Ishikawa (cell line): ENCODE results near the gene SCN8A.

ENCODE experiments used
- TAF1 ChIP-seq: IDR thresholded peaks from 2 replicates; pipeline ENCODE4 v1.6.1; 2012; ENCODE audit warnings: low read depth, mild to moderate bottlenecking
- TF ChIP-seq, protein P1 (sequence below): IDR thresholded peaks from 2 replicates; pipeline ENCODE4 v1.6.1; 2012; ENCODE audit warnings: low read depth, mild to moderate bottlenecking

- TF ChIP-seq TAF1, result no peak
- TF ChIP-seq, protein P1, sequence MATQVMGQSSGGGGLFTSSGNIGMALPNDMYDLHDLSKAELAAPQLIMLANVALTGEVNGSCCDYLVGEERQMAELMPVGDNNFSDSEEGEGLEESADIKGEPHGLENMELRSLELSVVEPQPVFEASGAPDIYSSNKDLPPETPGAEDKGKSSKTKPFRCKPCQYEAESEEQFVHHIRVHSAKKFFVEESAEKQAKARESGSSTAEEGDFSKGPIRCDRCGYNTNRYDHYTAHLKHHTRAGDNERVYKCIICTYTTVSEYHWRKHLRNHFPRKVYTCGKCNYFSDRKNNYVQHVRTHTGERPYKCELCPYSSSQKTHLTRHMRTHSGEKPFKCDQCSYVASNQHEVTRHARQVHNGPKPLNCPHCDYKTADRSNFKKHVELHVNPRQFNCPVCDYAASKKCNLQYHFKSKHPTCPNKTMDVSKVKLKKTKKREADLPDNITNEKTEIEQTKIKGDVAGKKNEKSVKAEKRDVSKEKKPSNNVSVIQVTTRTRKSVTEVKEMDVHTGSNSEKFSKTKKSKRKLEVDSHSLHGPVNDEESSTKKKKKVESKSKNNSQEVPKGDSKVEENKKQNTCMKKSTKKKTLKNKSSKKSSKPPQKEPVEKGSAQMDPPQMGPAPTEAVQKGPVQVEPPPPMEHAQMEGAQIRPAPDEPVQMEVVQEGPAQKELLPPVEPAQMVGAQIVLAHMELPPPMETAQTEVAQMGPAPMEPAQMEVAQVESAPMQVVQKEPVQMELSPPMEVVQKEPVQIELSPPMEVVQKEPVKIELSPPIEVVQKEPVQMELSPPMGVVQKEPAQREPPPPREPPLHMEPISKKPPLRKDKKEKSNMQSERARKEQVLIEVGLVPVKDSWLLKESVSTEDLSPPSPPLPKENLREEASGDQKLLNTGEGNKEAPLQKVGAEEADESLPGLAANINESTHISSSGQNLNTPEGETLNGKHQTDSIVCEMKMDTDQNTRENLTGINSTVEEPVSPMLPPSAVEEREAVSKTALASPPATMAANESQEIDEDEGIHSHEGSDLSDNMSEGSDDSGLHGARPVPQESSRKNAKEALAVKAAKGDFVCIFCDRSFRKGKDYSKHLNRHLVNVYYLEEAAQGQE, result no peak
These were observed 258.1 kb downstream of the SCN8A start for GRCh38 chr12:51848841-51849735.
